A549 (cell line): ENCODE measurements around the gene YKT6.

ENCODE experiments used
- HOXB5 ChIP-seq: fragments of 250-450 bp; sonication (Bioruptor Pico); IDR thresholded peaks from 2 replicates; pipeline ENCODE4 v1.5.0; 2020; ENCODE audit warnings: mild to moderate bottlenecking, moderate library complexity
- POLR2A ChIP-seq: IDR thresholded peaks from 2 replicates; pipeline ENCODE4 v1.6.1; 2012; ENCODE audit warnings: mild to moderate bottlenecking, low read length
- RAD21 ChIP-seq, 2 experiments: fragments of >200 bp in 1 of 2; sonication (Bioruptor Twin) in 1 of 2; formaldehyde crosslinking in 1 of 2; IDR thresholded peaks in 1 of 2; conservative IDR thresholded peaks in 1 of 2; 2 replicates in 1 of 2; 3 replicates in 1 of 2; pipeline ENCODE4 v1.6.1; 2012 to 2018; ENCODE audit warnings: inconsistent platforms in 1 of 2
- TF ChIP-seq, protein P1 (sequence below): IDR thresholded peaks from 2 replicates; pipeline ENCODE4 v1.6.1; 2012

- TF ChIP-seq POLR2A (no peak), HOXB5 (CRISPR knock-in tag) (no peak), RAD21 (conservative IDR thresholded peaks at IDR 0.05 in 1 of 2, IDR thresholded peaks at IDR 0.05 in 1 of 2) (no peak)
- TF ChIP-seq, protein P1, sequence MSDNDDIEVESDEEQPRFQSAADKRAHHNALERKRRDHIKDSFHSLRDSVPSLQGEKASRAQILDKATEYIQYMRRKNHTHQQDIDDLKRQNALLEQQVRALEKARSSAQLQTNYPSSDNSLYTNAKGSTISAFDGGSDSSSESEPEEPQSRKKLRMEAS, result no peak
Measured at GRCh38 chr7:44175730-44176129, 25.0 kb upstream of the YKT6 start.
